GDM1 (cell line): ENCODE data around the gene CDON.

Experiments
- DNase-seq: peaks from one replicate; lab custom pipeline; 2025; lab: John Stamatoyannopoulos, UW

Gene CDON, protein sequence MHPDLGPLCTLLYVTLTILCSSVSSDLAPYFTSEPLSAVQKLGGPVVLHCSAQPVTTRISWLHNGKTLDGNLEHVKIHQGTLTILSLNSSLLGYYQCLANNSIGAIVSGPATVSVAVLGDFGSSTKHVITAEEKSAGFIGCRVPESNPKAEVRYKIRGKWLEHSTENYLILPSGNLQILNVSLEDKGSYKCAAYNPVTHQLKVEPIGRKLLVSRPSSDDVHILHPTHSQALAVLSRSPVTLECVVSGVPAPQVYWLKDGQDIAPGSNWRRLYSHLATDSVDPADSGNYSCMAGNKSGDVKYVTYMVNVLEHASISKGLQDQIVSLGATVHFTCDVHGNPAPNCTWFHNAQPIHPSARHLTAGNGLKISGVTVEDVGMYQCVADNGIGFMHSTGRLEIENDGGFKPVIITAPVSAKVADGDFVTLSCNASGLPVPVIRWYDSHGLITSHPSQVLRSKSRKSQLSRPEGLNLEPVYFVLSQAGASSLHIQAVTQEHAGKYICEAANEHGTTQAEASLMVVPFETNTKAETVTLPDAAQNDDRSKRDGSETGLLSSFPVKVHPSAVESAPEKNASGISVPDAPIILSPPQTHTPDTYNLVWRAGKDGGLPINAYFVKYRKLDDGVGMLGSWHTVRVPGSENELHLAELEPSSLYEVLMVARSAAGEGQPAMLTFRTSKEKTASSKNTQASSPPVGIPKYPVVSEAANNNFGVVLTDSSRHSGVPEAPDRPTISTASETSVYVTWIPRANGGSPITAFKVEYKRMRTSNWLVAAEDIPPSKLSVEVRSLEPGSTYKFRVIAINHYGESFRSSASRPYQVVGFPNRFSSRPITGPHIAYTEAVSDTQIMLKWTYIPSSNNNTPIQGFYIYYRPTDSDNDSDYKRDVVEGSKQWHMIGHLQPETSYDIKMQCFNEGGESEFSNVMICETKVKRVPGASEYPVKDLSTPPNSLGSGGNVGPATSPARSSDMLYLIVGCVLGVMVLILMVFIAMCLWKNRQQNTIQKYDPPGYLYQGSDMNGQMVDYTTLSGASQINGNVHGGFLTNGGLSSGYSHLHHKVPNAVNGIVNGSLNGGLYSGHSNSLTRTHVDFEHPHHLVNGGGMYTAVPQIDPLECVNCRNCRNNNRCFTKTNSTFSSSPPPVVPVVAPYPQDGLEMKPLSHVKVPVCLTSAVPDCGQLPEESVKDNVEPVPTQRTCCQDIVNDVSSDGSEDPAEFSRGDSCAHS (N-terminal part only)

DNA sequence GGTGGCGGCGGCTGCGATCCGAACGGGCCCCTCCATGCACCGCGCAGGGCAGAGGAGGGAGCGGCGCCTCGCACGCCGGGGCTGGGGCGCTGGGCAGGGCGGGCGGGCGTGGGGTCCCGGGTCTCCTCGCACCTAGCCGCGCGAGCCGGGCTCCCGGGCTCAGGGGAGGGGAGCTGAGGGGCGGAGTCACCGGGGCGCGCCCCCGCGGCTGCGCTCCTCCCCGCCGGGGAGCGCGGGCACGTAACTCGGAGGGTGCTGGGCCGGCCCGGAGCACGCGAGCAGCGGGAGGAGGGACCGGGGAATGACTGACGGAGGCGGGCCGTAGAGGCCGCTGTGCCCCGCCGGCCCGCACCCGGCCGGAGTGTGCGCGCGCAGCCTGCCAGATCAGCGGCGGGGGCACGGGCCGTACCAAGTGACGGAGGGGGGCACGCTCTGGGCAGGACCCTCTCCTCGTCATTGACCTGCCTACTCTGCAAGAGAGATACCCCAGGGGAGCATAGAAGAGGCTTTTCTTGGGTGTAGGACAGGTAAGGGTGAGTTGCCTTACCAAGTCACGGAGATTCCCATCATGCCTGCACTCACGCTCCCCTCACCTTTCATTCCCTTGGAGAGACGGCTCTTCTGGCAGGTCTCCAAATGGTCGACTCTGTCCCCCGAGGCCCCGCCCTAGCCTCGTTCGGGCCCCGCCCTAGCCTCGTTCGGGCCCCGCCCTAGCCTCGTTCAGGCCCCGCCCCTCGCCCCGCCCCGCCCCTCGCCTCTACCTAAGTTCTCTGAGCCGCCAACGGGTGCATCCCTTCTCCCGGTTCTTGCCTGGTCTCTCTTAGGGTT, at the start of gene CDON:
TSS of gene CDON (minus strand) at position 188 of the 828 bp plus-strand sequence. CDS start 39,390 bp downstream, outside the sequence.
- peak; percentile 76 for DNase-seq

DNA sequence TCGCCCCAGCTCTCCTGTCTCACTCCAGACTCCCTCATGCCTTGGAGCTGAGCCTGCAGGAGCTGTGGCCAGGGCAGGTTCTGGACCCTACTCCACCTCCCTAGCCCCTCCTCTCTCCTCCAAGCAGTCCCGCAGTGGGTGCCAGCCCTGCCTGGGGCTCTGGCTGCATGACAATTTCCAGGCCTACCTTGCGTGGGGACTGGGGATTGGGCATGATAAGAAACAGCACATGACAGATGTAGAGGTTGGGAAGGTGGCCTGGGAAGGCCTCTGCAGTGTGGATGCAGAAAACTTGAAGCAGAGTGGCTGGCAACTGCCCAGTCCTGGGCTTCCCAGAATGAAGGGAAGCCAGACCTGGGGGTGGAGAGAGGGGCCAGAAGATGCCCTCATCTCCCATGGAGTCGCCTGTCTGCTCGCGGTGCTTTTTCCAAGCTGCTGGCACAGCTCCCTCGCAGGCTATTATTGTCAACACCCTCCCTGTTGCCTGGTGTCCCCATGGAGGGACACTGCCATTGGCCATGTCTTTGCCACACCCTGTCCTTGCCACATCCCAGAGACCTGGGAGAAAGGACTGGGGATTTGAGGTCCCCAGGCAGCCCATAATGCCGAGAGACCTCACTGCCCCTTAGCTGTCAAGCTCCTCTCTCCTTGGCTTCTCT, 48.9 kb upstream of the CDON start:
- DNase-seq = no peak

DNA sequence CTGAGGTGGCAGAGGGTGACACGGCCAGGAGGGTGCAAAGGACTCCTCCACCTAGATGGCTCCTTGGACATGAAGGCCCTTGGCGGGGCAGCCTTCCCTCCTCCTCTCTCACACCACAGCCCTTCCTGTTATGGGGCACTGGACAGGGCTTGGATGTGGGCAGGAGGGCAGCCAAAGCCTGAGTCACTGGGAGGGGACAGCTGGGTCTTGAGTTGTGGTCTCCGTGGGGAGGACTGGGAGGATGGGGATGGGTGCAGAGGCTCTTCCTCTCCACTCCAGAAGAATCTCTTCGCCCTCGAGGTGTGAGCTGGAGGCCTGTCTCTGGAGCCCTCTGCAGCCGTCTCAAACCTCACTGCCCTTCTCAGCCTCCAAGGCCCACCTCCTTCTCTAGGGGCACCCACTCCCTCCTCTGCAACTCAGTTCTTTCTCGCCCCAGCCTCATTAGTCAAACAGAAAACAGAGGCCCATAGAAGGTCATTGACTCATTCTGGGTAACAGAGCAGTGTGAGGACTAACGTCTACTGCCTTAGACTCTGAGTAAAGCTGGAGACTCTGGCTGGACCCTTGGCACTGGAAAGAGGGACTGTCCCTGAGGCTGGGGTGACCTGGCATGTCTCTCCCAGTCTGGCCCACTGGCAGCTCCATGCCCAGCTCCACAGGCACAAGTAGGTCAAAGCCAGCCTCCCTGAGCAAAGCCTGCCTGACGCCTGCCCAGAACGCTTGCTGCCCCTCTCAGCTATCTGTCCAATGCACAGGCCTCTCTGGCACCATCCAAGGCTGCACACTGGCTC, 47.5 kb upstream of the CDON start:
- no peak for DNase-seq

DNA sequence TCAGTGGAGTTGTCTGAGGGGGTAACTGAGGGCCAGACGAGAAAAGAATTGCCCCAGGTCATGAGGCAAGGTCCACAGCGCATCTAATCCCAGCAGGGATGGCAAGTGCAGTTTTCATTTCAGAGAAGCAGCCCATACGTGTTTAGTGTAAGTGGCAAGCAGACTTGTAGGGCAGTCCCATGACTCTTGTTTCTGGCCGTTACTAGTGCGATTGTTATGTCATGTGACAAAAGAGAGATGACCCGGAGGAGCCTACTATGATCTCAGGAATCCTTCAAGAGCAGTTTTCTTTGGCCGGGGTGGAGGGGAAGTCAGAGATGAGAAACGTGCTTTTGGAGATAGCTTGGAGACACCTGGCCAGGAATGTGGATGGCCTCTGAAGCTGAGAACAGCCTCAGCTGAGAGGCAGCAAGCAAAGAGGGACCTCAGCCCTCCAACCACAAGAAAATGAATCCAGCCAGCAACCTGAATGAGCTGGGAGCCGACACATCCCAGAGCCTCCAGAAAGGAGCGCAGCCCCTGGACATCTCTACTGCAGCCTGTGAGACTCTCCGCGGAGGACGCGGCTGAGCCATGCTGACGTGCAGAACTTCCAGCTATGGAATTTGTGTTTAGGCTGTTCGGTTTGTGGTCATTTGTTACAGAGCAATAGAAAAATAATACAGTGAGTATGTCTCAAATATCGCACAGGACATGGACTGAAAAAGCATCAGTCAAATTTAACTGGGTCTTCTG, 44.1 kb upstream of the CDON start:
- DNase-seq = no peak

DNA sequence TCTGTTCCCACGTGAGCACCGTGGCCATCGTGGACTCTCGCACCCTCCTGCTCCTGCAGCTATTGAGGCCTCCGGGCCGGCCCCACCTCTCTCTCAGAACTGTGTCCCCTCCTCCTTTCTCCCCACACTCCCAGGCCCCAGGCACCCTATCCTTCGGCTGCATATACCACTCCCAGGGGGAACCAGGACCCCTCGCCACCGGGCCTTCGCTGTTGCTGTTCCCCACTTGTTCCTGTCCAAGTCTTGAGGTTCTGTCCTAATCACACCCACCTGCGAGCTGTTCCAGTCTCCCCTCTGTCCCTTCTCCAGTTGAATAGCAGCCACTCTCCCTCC, 43.0 kb upstream of the CDON start:
- DNase-seq = no peak

DNA sequence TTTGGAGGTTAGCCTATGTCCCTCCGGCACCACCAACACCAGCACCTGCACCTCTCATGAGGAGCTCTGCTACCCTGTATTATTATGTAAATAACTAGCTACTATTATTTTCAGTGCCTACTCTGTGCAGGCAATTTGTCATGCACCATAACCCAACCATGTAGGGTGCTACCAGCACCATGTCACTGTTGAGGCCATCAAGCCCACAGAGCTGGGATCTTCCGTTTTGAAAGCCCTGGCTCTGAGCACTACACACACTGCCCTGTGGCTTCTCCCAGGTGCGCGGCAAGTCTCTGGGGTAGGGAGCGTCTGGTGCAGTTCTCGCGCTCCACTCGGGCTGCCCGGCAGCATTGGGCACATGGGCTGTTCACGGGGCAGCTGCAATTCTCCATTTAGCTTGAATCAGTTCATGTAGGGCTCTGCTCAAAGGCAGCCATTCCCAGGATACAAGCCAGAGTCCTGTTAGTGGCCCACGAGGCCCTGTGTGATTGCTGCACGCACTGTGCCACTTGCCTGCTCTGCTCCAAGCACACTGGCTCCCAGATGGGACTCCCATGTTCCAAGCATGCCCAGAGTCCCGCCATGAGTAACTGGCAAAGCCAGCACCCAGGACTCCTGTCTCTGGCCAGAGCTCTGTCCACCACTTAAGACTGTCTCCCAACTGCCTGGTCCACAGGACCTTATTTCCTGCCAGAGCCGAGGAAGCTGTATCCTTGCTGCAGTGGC, 42.5 kb upstream of the CDON start:
- no peak for DNase-seq

DNA sequence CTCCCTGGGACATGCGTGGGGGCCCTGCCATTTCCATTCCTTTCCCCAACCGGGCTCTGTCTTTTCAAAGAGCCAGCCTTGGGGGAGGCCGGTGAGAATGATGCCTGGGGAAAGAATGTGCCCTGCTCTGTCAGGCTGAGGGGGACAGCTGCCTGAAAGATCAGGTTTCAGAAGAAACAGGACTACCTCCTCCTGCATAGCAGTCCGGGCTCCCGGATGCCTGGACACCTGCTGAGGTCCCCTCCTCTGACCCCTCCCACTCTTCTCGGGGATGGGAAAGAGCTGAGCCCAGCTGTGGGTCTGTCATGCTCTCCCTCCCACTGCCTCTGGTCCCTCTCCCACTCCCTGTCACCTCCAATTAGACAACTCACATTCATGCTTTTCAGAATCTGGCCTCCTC, 41.8 kb upstream of the CDON start:
- no peak for DNase-seq

DNA sequence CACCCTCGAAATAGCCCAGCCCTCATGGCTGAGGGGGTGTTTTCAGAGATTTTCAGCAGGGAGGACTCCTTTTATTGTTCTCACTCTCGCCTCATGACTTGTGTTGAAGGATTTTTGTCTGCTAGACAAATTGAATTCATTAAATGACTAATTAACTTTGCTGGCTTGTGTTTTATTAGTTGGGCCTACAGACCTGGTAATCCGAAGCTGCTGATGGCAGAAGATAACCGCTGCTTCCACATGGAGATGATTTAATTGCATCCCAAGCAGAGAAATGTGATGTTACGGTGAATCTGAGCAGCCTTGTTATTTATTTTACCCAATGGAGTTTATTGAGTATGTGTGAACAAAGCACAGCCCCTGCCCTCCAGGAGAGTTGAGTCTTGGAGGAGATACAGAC, 40.5 kb upstream of the CDON start:
- no peak for DNase-seq

DNA sequence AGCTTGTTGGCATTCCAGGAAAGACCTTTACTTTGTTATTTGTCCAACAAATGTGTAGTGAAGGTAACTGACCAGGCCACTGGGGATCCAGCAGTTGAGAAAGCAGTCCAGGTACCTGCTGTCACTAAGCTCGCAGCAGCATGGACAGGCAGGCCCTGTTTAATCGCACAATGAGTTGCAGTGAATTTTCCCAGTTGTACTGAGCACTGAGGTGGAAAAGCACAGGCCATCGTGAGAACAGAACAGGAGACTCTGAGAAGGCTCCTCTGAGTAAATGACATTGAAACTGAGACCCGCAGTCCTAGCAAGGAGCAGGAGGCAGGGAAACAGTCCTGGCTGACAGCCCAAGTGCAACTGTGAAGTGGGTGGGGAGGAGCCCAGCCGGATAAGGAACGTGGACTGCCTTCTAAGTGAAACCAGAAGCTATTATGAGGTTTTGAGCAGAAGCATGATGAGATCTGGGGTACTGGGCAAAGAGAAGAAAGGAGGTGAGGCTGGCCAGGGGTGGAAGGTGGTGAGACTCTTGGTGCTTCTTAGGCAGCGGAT, 39.8 kb upstream of the CDON start:
- no peak for DNase-seq

DNA sequence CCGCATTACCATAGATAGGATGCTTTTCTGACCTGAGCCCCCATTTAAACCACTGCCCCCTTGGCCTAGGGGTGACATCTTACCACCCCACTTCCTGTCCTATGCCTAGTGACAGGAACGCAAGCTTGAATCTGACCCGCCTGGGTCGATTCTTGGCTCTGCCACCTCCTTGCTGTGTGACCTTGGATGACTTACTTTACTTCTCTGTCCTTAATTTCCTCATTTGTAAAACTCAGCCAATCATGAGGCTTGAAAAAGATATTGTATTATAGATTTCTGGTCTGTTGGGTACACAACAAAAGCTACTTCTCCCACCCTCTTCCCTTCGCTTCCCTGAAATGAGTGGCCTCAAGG, 39.2 kb upstream of the CDON start:
- DNase-seq = no peak

DNA sequence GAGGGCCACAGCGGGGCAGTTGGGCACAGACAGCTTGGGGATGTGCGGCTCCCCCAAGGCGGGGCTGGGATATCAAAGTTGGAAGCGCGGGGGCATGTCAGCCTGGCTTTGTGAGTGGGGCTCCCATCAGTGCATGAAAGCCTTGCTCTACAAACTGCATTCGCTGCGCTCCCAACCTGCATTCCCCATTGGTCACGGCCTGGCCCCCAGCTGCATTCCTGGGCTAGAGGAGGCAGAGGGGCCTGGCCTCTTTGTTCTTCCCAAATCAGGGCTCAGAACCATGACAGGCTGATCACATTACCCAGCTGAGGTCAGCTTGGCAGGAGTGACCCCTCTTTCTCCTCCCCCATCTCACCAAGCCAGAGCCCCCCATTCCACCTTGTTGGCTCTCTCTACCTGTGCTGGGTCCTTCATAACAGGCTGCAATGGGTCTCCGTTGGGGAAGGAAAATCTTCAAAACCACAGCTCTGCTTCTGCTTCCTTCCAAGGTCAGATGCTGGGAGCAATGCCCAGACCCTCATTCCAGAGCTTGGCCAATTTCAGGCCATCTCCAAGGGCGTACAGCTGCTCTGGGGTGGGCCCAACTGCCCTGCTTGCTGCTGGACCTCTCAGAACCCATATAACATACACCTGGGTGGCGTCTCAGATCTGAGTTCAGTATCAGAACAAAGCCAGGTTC, 38.7 kb upstream of the CDON start:
- no peak for DNase-seq

DNA sequence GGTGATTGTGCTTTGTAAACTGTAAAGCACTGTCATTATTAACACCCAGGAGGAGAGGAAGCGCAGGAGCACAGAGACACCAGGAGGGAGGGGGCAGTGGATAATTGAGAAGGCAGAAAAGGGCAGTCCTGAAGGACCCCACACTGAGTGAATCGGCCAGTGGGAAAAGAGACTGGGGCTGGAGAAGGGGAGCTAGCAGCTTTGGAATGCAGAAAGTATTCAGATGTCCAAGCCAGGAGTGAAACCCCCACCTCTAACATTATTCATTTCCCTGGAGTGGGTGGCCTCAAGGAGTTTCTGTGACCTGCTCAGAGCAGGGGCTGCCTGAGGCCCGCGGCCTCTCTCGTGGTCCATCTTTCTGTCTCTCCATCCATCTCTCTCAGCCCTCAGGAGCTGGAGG, 38.0 kb upstream of the CDON start:
- no peak for DNase-seq

DNA sequence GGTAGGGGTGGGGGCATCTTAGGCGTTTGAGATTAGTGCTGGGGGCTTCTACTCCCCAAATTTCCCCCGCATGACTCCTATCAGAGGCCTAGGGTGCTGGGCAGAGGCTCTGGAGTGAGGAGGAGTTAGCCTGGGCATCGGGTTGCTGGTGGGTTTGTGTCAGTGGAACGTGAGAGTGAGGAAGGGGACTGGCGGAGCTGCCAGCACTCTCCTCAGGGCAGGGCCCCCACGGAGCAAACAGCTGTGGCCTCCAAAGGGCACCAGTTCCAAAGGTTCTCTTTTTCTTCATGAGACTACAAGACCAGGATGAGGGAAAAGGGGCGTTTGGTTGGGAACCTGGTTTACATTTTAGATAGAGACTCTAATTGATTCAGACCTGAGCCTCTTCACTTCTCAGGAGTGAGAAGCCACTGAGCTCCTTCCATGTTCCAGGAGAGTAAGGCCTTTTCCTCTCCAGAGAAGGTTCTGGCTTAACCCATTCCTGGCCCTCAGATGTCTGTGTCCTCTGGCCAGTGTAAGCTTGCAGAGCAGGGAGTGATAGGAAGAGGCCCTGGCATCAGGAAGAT, 35.6 kb upstream of the CDON start:
- no peak for DNase-seq

DNA sequence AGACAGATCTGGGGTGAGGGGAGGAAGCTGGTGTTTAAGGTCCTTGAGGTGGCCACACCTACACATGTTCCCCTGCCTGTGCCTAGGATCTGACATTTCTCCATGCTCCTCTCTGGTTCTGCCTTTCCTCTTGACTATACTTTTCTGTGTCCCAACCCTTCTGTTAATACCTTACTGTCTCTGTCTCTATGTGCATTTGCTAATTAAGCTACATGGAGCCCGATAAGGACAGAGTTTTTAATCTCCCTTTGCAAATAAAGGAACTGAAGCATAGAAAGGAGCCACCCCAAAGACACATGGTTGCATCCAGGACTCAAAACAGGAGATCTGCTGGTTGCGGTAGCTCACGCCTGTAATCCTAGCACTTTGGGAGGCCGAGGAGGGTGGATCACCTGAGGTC, 33.1 kb upstream of the CDON start:
- DNase-seq = no peak

DNA sequence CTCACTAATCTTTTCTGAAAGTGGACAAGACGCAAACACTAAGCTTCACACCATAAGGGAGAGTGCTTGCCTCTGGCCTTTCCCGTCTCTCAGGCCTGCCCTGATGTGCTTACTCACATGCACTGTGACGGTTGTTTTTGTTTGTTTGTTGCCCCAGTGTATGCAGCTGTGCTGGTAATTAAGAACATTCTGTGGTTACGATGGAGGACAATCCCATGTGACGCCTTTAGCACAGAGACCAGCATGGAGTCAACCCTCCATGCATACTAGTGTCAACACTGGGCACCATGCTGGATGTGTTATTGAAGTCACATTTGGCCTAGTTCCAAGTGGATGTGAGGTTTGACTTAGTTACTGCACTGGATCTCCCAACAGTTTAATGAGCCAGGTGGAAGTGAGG, 27.8 kb upstream of the CDON start:
- no peak for DNase-seq

DNA sequence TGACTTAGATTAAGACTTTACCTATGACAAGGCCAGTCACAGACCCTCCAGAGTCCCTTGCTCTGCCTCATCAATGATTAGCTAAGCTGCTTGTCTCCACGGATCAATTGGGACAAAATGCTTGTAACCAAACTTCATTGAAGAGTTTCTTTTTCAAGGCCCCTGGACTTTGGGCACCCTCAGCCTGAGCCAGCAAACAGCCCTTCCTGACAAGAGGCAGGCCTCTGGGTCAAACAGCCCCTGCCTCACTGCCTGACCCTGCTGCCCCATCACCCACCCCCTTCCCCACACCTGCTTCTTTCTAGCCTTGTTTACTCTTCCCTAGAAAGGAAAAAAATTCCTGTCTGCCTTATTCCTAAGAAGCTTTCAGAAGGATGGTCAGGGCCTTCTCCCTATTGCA, 26.3 kb upstream of the CDON start:
- no peak for DNase-seq

DNA sequence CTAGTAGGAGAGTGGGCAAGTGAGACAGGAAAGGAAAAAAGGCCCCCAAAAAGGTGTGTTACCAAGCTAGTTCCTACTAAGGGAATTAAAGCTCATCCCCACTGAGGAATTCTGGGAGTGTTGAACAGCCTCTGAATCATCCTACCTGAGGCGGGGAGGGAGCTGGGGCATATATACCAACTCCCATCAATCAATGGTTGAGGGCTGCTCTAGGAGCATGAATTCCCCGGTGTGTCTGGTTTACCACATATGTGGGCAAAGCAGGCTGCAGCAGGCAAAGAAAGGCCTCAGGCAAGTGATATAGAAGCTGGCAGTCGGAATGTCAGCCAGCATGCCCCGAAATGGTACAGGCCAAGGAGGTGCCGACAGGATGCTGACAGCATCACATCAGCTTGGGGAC, 23.6 kb upstream of the CDON start:
- DNase-seq = no peak

DNA sequence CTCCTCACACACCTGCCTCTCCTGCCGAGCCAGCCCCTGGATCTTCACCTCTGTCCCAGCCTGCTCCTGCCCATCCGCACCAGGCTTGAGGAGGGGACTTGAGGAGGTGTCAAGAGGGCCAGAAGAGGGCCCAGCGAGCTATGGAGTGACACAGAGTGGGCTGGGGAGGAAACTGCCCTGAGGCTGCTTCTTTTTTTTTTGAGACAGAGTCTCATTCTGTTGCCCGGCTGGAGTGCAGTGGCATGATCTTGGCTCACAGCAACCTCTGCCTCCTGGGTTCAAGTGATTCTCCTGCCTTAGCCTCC, 21.9 kb upstream of the CDON start:
- no peak for DNase-seq
